Mesothelial cell of epicardium (in vitro differentiated cells): ENCODE data around the gene STX1A. TPM values are rescaled to one million over a fixed set of nuclear protein-coding genes. Genes with fewer than 3 reads are reported as not detected.

ENCODE experiments used
- DNase-seq, 2 experiments: peaks; one replicate each; pipeline ENCODE4 v3.0.0; 2021; ENCODE audit warnings: low spot score in 2 of 2; ENCODE audit not compliant: unreplicated experiment in 2 of 2
- H3K27ac Mint-ChIP-seq: 2 replicates; pipeline ENCODE4 v1.8.0; 2021; ENCODE audit warnings: mixed read lengths
- H3K27me3 Mint-ChIP-seq: 2 replicates; pipeline ENCODE4 v1.8.0; 2021; ENCODE audit warnings: low read depth, mixed read lengths
- H3K36me3 Mint-ChIP-seq: 2 replicates; pipeline ENCODE4 v1.8.0; 2021; ENCODE audit warnings: mixed read lengths
- H3K4me1 Mint-ChIP-seq: 2 replicates; pipeline ENCODE4 v1.8.0; 2021; ENCODE audit warnings: mixed read lengths
- H3K4me3 Mint-ChIP-seq: 2 replicates; pipeline ENCODE4 v1.8.0; 2021; ENCODE audit warnings: mild to moderate bottlenecking, moderate library complexity, mixed read lengths
- H3K9me3 Mint-ChIP-seq: 2 replicates; pipeline ENCODE4 v1.8.0; 2021; ENCODE audit warnings: mixed read lengths
- microRNA-seq: library from miRNA; unstranded; fragments of <30 nt; microRNA quantifications from one replicate; pipeline ENCODE4 v1.2.0, GENCODE V29; 2021; ENCODE audit warnings: inconsistent platforms, mixed read lengths
- total RNA-seq: library from RNA; stranded (reverse); gene quantifications from 3 replicates; pipeline ENCODE4 v1.2.1, GENCODE V29; 2021
- TF ChIP-seq, protein P1 (sequence below): fragments of 200-600 bp; sonication (generic); IDR thresholded peaks from one replicate; pipeline ENCODE4 v1.5.0; 2021; ENCODE audit warnings: antibody characterized with exemption; ENCODE audit not compliant: unreplicated experiment

The STX1A gene
- total RNA-seq, 1 donor from 2014 or later, result 15.5 TPM

DNA sequence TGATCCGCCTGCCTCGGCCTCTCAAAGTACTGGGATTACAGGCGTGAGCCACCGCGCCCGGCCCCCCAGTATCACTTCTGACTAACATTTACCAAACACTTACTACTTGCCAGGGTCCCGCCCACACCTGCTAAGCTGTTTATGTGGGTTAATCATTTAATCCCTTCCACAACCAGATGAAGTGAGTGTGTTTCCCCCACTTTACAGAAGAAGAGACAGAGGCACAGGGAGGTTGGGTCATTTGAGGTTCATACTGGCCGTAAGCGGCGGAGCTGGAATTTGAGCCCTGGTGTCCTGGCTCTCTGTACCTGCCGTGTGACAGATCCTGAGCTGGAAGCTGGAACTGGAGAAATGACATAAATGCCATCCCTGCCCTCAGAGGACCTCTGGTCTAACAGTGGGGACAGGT is 66.9 kb downstream of the STX1A start:
- TF ChIP-seq, protein P1, sequence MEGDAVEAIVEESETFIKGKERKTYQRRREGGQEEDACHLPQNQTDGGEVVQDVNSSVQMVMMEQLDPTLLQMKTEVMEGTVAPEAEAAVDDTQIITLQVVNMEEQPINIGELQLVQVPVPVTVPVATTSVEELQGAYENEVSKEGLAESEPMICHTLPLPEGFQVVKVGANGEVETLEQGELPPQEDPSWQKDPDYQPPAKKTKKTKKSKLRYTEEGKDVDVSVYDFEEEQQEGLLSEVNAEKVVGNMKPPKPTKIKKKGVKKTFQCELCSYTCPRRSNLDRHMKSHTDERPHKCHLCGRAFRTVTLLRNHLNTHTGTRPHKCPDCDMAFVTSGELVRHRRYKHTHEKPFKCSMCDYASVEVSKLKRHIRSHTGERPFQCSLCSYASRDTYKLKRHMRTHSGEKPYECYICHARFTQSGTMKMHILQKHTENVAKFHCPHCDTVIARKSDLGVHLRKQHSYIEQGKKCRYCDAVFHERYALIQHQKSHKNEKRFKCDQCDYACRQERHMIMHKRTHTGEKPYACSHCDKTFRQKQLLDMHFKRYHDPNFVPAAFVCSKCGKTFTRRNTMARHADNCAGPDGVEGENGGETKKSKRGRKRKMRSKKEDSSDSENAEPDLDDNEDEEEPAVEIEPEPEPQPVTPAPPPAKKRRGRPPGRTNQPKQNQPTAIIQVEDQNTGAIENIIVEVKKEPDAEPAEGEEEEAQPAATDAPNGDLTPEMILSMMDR, result no peak
- no peaks in the 10 kb centered on the region for H3K36me3 Mint-ChIP-seq
- H3K9me3 Mint-ChIP-seq, result peaks cover 5% of the 10 kb centered on the region
- H3K27me3 Mint-ChIP-seq, result peaks cover 57% of the 10 kb centered on the region
- H3K27ac Mint-ChIP-seq, result no peak overlapping the region
- no peak overlapping the region for H3K4me3 Mint-ChIP-seq
- peaks cover 6% of the 10 kb centered on the region for H3K4me1 Mint-ChIP-seq
- DNase-seq, result no peak

- peaks cover 75% of the 10 kb centered on the region for H3K27me3 Mint-ChIP-seq
- H3K4me3 Mint-ChIP-seq, result no peak overlapping the region
- H3K9me3 Mint-ChIP-seq, result peaks cover 5% of the 10 kb centered on the region
- TF ChIP-seq, protein P1, result no peak
- no peak for DNase-seq
- no peak overlapping the region for H3K27ac Mint-ChIP-seq
- peaks cover 6% of the 10 kb centered on the region for H3K4me1 Mint-ChIP-seq
- H3K36me3 Mint-ChIP-seq, result no peaks in the 10 kb centered on the region
These were observed 68.9 kb downstream of the STX1A start for GRCh38 chr7:73650524-73650923.

DNA sequence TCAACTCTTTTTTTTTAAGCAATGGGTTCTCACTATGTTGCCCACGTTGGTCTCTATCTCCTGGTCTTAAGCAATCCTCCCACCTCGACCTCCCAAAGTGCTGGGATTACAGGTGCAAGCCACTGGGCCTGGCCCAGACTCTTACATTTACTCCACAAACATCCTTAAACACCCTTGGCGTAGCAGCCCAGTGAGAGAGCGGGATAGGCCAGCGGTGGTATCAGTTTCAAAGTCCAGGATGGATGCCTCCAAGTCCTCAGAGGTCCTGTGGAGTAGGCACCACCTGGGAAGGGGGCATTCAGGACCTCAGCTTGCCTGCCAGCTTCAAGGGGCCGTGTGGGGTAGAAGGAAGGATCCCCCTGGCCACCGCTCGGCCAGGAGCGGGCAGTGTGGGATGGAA is 69.9 kb downstream of the STX1A start:
- H3K4me1 Mint-ChIP-seq, result peaks cover 6% of the 10 kb centered on the region
- no peak overlapping the region for H3K27ac Mint-ChIP-seq
- H3K4me3 Mint-ChIP-seq, result peak overlapping the region; percentile 2
- DNase-seq, result no peak
- no peaks in the 10 kb centered on the region for H3K36me3 Mint-ChIP-seq
- H3K27me3 Mint-ChIP-seq, result peaks cover 82% of the 10 kb centered on the region
- TF ChIP-seq, protein P1, result no peak
- H3K9me3 Mint-ChIP-seq, result no peaks in the 10 kb centered on the region

Small RNA genes lying within 50 kb of the gene (microRNA-seq; reads per million reads assigned to microRNA genes)
- gene MIR4284, result not detected

Other genes with a start within 250 kb of the STX1A start
- gene BAZ1B, start 197.4 kb downstream of the STX1A start, total RNA-seq, result 74.8 to 77.8 TPM (median 76.9 TPM) in 3 replicates
- 38.2 to 42.5 TPM (median 40.4 TPM) in 3 replicates for gene BCL7B, start 162.0 kb downstream of the STX1A start, total RNA-seq
- gene TBL2, start 141.1 kb downstream of the STX1A start, total RNA-seq, result 51.5 to 52.2 TPM (median 51.6 TPM) in 3 replicates
- gene MLXIPL, start 95.1 kb downstream of the STX1A start, total RNA-seq, result 1.5 to 2.6 TPM (median 2.0 TPM) in 3 replicates
- gene VPS37D, start 51.8 kb downstream of the STX1A start, total RNA-seq, result 15.4 to 16.7 TPM (median 16.1 TPM) in 3 replicates
- 13.1 to 14.8 TPM (median 14.6 TPM) in 3 replicates for gene DNAJC30, start 36.2 kb downstream of the STX1A start, total RNA-seq
- gene BUD23, start 36.1 kb downstream of the STX1A start, total RNA-seq, result 64.2 to 70.2 TPM (median 69.1 TPM) in 3 replicates
- gene ABHD11, start 19.1 kb upstream of the STX1A start, total RNA-seq, result 33.9 to 40.7 TPM (median 35.2 TPM) in 3 replicates
- gene CLDN3, start 50.6 kb upstream of the STX1A start, total RNA-seq, result 10.5 to 11.0 TPM (median 10.6 TPM) in 3 replicates
- 158 to 175 TPM (median 165 TPM) in 3 replicates for gene CLDN4, start 111.3 kb upstream of the STX1A start, total RNA-seq
- 7.9 to 11.4 TPM (median 8.7 TPM) in 3 replicates for gene METTL27, start 122.8 kb upstream of the STX1A start, total RNA-seq
- gene TMEM270, start 141.5 kb upstream of the STX1A start, total RNA-seq, result not detected in 3 replicates